Panc1 (cell line): ENCODE measurements around the gene ABRAXAS1. TPM values are rescaled to one million over a fixed set of nuclear protein-coding genes. Genes with fewer than 3 reads are reported as not detected.

Experiments used
- ATAC-seq: fragments of 200-7000 bp; cut with Tn5 transposase; 2 replicates; pipeline ENCODE4 v1.9.1; 2020; ENCODE audit warnings: mild to moderate bottlenecking, moderate library complexity
- BruUV-seq: library from RNA; stranded (reverse); fragments of 400-500 nt; replicated peaks from 2 replicates; lab custom pipeline; 2021; lab: Mats Ljungman, UMichigan
- CTCF ChIA-PET: fragments of 300-600 bp; sonication (Branson Sonifier 250); formaldehyde crosslinking; loops from one replicate; lab custom pipeline; 2022; ENCODE audit warnings: antibody characterized with exemption; lab: Charles Lee
- POLR2A ChIA-PET: fragments of 300-600 bp; sonication (Branson Sonifier 250); formaldehyde crosslinking; loops from one replicate; lab custom pipeline; 2022; ENCODE audit warnings: antibody characterized with exemption; lab: Charles Lee
- DNase-seq: peaks from one replicate; pipeline ENCODE4 v3.0.0-alpha.2; 2010; ENCODE audit warnings: low read depth, low spot score
- H3K27ac ChIP-seq: 2 replicates; pipeline ENCODE4 v1.5.1; 2011; ENCODE audit warnings: mild to moderate bottlenecking, low read length, inconsistent platforms
- H3K27me3 ChIP-seq: fragments of 200-500 bp; sonication (Bioruptor generic); 2 replicates; pipeline ENCODE4 v1.6.0; 2014; ENCODE audit warnings: low read length, inconsistent platforms; ENCODE audit not compliant: control insufficient read depth, insufficient read depth
- H3K36me3 ChIP-seq: fragments of 200-500 bp; sonication (Bioruptor generic); 2 replicates; pipeline ENCODE4 v1.5.1; 2014; ENCODE audit warnings: inconsistent platforms, mild to moderate bottlenecking, low read length, moderate library complexity; ENCODE audit not compliant: control insufficient read depth, insufficient read depth
- H3K4me1 ChIP-seq: 2 replicates; pipeline ENCODE4 v1.5.1; 2011; ENCODE audit warnings: inconsistent platforms, mild to moderate bottlenecking, low read length, moderate library complexity; ENCODE audit not compliant: control insufficient read depth, insufficient read depth
- H3K4me3 ChIP-seq, 2 experiments: 2 replicates each; pipeline ENCODE4 v1.5.1; 2011 to 2012; ENCODE audit warnings: low read depth in 2 of 2, low read length in 2 of 2, mild to moderate bottlenecking in 2 of 2, inconsistent platforms in 1 of 2, moderate library complexity in 1 of 2
- H3K9me3 ChIP-seq: fragments of 200-500 bp; sonication (Bioruptor generic); 2 replicates; pipeline ENCODE4 v1.5.1; 2014; ENCODE audit warnings: low read depth, mild to moderate bottlenecking, inconsistent platforms, low read length, moderate library complexity; ENCODE audit not compliant: control insufficient read depth, insufficient read depth
- POLR2AphosphoS5 ChIP-seq: IDR thresholded peaks from 2 replicates; pipeline ENCODE4 v1.6.1; 2012; ENCODE audit warnings: mild to moderate bottlenecking, low read depth, low read length, moderate library complexity
- SIN3A ChIP-seq: IDR thresholded peaks from 2 replicates; pipeline ENCODE4 v1.6.1; 2012; ENCODE audit warnings: low read depth, mild to moderate bottlenecking, low read length, moderate library complexity, borderline replicate concordance; ENCODE audit not compliant: insufficient read depth
- TCF7L2 ChIP-seq: IDR thresholded peaks from 2 replicates; pipeline ENCODE4 v1.6.1; 2011; ENCODE audit warnings: mild to moderate bottlenecking, low read depth, low read length, inconsistent platforms
- in situ Hi-C: cut with HindIII; loops from 2 replicates; pipeline ENCODE4 v1.10.0; 2016; ENCODE audit warnings: low sequenced_read_pairs, low pct_unique_long_range_greater_than_20kb
- intact Hi-C: fragments of 100-400 bp; cut with micrococcal nuclease; formaldehyde crosslinking; loops from one replicate; pipeline ENCODE4 v1.10.0; 2022; ENCODE audit not compliant: unreplicated experiment
- total RNA-seq: library from RNA; stranded (reverse); gene quantifications from one replicate; pipeline ENCODE4 v1.2.1, GENCODE V29; 2021; ENCODE audit not compliant: unreplicated experiment
- TF ChIP-seq, protein P1 (sequence below), 2 experiments: IDR thresholded peaks; 2 replicates each; pipeline ENCODE4 v1.6.1; 2011 to 2012; ENCODE audit warnings: low read depth in 2 of 2, control low read depth in 1 of 2, low read length in 1 of 2, mild to moderate bottlenecking in 1 of 2, moderate library complexity in 1 of 2; ENCODE audit not compliant: insufficient read depth in 1 of 2
- TF ChIP-seq, protein P2 (sequence below): fragments of 450-650 bp; IDR thresholded peaks from 2 replicates; pipeline ENCODE4 v1.5.1; 2017; ENCODE audit warnings: mild to moderate bottlenecking

The ABRAXAS1 gene
- total RNA-seq, 1 experiment from 2014 or later, result 8.3 TPM

GRCh38 chr4:83431200-83431599 is 53.7 kb downstream of the ABRAXAS1 start:
- ChIA-PET CTCF (no interaction called here), POLR2A (no interaction called here)
- DNase-seq (no peak), ATAC-seq (no peak)
- TF ChIP-seq TCF7L2, result no peak
- TF ChIP-seq, protein P1, sequence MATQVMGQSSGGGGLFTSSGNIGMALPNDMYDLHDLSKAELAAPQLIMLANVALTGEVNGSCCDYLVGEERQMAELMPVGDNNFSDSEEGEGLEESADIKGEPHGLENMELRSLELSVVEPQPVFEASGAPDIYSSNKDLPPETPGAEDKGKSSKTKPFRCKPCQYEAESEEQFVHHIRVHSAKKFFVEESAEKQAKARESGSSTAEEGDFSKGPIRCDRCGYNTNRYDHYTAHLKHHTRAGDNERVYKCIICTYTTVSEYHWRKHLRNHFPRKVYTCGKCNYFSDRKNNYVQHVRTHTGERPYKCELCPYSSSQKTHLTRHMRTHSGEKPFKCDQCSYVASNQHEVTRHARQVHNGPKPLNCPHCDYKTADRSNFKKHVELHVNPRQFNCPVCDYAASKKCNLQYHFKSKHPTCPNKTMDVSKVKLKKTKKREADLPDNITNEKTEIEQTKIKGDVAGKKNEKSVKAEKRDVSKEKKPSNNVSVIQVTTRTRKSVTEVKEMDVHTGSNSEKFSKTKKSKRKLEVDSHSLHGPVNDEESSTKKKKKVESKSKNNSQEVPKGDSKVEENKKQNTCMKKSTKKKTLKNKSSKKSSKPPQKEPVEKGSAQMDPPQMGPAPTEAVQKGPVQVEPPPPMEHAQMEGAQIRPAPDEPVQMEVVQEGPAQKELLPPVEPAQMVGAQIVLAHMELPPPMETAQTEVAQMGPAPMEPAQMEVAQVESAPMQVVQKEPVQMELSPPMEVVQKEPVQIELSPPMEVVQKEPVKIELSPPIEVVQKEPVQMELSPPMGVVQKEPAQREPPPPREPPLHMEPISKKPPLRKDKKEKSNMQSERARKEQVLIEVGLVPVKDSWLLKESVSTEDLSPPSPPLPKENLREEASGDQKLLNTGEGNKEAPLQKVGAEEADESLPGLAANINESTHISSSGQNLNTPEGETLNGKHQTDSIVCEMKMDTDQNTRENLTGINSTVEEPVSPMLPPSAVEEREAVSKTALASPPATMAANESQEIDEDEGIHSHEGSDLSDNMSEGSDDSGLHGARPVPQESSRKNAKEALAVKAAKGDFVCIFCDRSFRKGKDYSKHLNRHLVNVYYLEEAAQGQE (IDR thresholded peaks at IDR 0.05; ENCODE audit: insufficient read depth in 1 of 2, low read depth in 2 of 2, low read length in 1 of 2), result no peak
- no peak for TF ChIP-seq POLR2AphosphoS5
- intact Hi-C loops (no loop called here), in situ Hi-C loops (no loop called here)
- Histone ChIP-seq H3K27ac (no peak overlapping the region), H3K27me3 (no peaks in the 10 kb centered on the region), H3K36me3 (no peaks in the 10 kb centered on the region; the same call in 1 of the 2 replicates), H3K9me3 (no peaks in the 10 kb centered on the region), H3K4me3 (no peak overlapping the region), H3K4me1 (no peaks in the 10 kb centered on the region)
- no TSS peak for BruUV-seq

GRCh38 chr4:83418211-83418610 is 66.7 kb downstream of the ABRAXAS1 start:
- Histone ChIP-seq H3K27me3 (no peaks in the 10 kb centered on the region), H3K9me3 (no peaks in the 10 kb centered on the region), H3K4me3 (no peak overlapping the region), H3K36me3 (no peaks in the 10 kb centered on the region; the same call in 1 of the 2 replicates), H3K27ac (no peak overlapping the region), H3K4me1 (no peaks in the 10 kb centered on the region)
- in situ Hi-C loops, result no loop called here
- ChIA-PET CTCF (no interaction called here), POLR2A (no interaction called here)
- no peak for ATAC-seq
- no peak for DNase-seq
- BruUV-seq, result no TSS peak
- intact Hi-C loops, result no loop called here
- TF ChIP-seq POLR2AphosphoS5 (no peak), SIN3A (no peak)
- TF ChIP-seq, protein P2, sequence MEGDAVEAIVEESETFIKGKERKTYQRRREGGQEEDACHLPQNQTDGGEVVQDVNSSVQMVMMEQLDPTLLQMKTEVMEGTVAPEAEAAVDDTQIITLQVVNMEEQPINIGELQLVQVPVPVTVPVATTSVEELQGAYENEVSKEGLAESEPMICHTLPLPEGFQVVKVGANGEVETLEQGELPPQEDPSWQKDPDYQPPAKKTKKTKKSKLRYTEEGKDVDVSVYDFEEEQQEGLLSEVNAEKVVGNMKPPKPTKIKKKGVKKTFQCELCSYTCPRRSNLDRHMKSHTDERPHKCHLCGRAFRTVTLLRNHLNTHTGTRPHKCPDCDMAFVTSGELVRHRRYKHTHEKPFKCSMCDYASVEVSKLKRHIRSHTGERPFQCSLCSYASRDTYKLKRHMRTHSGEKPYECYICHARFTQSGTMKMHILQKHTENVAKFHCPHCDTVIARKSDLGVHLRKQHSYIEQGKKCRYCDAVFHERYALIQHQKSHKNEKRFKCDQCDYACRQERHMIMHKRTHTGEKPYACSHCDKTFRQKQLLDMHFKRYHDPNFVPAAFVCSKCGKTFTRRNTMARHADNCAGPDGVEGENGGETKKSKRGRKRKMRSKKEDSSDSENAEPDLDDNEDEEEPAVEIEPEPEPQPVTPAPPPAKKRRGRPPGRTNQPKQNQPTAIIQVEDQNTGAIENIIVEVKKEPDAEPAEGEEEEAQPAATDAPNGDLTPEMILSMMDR, result no peak

DNA sequence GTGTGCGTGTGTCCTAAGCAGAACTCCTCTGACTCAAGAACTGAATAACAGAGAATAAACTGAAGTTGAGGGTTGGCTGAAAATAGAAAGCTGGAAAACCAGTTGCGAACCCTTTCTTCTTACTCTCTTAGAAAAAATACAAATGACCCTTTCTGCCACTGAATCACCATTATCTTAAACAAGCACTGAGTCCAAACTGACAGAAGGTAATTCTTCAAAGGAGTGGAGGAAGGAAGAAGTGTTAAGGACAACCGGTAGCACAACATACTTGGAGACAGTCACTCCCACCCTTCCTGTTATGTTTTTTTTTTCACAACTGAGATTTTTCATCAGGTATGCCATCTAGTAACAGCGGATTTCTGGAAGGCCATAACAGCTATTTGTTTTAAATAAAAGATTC is 67.3 kb downstream of the ABRAXAS1 start:
- no peaks in the 10 kb centered on the region; the same call in 1 of the 2 replicates for H3K36me3 ChIP-seq
- CTCF ChIA-PET, result interaction anchor here (0.7 kb wide), 1 partner anchor 1010 kb away, joined by 3 read pairs; no protein-coding TSS in a partner anchor
- no peak overlapping the region for H3K27ac ChIP-seq
- TF ChIP-seq, protein P2, result no peak
- TF ChIP-seq TCF7L2 (no peak), SIN3A (no peak), POLR2AphosphoS5 (no peak)
- TF ChIP-seq, protein P1 (IDR thresholded peaks at IDR 0.05; ENCODE audit: insufficient read depth in 1 of 2, low read depth in 2 of 2, low read length in 1 of 2), result no peak
- intact Hi-C loops (no loop called here), in situ Hi-C loops (no loop called here)
- H3K27me3 ChIP-seq, result no peaks in the 10 kb centered on the region
- H3K4me3 ChIP-seq, result no peak overlapping the region
- BruUV-seq, result no TSS peak
- H3K9me3 ChIP-seq, result no peaks in the 10 kb centered on the region
- no peak for ATAC-seq
- no peak for DNase-seq
- no peaks in the 10 kb centered on the region for H3K4me1 ChIP-seq
- POLR2A ChIA-PET, result no interaction called here
